Midbrain (tissue), 1 donor: Measurements from ENCODE around the gene ERMP1.
A peak's percentile ranks its signal among the peaks of the same experiment; 100 is the strongest.
"Not testable (repeated sequence)": the region's sequence is repeated elsewhere in the genome, so short reads cannot be mapped to it uniquely, and the experiment has no call there.

Source experiments
- DNase-seq: peaks from one replicate; lab custom pipeline; 2025; lab: John Stamatoyannopoulos, UW

ERMP1 gene, protein sequence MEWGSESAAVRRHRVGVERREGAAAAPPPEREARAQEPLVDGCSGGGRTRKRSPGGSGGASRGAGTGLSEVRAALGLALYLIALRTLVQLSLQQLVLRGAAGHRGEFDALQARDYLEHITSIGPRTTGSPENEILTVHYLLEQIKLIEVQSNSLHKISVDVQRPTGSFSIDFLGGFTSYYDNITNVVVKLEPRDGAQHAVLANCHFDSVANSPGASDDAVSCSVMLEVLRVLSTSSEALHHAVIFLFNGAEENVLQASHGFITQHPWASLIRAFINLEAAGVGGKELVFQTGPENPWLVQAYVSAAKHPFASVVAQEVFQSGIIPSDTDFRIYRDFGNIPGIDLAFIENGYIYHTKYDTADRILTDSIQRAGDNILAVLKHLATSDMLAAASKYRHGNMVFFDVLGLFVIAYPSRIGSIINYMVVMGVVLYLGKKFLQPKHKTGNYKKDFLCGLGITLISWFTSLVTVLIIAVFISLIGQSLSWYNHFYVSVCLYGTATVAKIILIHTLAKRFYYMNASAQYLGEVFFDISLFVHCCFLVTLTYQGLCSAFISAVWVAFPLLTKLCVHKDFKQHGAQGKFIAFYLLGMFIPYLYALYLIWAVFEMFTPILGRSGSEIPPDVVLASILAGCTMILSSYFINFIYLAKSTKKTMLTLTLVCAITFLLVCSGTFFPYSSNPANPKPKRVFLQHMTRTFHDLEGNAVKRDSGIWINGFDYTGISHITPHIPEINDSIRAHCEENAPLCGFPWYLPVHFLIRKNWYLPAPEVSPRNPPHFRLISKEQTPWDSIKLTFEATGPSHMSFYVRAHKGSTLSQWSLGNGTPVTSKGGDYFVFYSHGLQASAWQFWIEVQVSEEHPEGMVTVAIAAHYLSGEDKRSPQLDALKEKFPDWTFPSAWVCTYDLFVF

DNA sequence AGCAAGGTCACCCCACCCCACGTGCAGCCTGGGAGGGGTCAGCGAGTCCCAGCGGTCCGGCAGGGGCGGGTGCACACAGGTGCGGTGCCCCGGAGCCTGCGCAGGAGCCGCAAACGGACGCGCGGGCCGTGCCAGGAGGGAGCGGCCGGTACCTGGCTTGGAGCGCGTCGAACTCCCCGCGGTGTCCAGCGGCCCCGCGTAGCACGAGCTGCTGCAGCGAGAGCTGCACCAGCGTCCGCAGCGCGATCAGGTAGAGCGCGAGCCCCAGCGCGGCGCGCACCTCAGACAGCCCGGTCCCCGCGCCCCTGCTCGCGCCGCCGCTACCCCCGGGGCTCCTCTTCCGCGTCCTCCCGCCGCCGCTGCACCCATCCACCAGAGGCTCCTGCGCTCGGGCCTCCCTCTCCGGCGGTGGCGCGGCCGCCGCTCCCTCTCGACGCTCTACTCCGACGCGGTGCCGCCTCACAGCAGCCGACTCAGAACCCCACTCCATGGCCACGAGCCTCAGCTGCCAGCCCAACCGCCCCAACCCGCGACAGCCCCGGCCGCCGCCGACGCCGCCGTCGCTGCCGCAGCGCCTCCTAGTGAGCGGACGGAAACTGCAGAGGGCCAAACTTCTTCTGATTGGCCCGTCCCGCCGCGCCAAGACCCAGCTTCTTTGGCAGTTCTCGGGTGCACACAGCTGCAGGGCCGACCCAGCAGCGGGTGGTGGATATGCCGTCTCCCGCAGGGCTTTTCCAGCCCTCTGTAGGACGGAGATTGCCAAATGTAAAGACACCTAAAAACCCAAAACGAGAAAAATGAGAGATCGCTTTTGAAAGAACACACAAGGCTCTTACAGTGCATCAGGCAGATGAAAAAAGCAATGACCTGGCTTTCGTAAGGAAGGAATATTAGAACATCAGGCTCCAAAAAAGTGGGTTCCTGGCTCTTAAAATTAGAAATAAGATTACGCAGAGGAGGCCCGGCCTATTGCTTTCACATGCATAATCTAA, at the start of gene ERMP1:
ERMP1 (minus strand) TSS at position 580 of the 992 bp plus-strand sequence; CDS start at position 490, 90 bp downstream.
- DNase-seq, result peak; percentile 93

DNA sequence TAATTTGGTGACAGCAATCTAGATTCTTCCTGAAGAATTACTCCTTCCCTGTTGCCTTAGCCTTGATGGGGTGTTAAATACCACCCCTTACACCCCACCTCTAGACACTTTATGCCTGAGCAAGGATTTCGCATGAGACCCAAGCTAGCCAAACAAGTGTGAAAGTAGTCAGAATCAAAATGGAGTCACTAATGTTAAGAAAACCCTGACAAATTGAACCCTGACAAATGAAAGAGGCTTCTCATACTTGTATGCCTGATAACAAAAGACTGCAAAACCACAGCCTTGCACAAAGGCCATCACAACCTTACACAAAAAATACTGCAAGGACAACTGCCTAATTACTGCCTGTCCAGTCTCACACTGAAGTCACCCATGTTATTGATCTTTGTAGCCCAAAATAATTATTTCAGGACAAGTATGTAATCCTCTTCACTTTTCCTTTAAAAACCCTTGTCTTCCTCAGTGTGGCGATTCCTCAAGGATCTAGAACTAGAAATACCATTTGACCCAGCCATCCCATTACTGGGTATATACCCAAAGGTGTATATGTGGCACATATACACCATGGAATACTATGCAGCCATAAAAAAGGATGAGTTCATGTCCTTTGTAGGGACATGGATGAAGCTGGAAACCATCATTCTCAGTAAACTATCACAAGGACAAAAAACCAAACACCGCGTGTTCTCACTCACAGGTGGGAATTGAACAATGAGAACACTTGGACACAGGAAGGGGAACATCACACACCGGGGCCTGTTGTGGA, 49.5 kb upstream of the ERMP1 start:
- not testable (repeated sequence) for DNase-seq

DNA sequence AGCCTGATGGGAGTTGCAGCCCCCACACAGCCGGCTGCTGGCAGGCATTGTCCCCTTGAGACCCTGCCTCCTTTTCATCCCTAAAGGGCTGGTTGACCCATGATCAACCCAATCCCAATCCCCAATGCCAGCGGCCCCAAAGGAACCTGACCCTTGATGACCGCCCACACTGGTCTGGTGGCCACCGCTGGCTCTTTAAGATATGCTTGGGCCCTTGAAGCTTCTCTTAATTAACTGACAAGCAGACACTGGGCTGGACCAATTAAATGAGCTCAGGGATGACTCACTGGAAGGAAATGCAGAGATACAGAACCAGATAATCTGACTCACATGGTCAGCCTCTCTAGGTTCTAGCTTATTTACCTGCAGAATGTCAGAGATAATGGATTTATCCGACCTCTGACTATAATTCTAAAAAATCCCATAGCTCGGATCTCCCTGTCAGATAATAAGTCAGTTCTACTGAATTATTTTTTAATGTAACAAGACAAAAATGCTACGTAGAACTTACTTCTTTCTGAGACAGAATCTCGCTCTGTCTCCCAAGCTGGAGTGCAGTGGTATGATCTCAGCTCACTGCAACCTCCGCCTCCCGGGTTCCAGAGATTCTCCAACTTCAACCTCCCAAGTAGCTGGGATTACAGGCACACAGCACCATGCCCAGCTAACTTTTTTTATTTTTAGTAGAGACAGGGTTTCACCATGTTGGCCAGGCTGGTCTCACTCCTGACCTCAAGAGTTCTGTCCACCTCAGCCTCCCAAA, 46.7 kb upstream of the ERMP1 start:
- DNase-seq, result no peak

GRCh38 chr9:5876711-5877110, 43.8 kb upstream of the ERMP1 start:
- no peak for DNase-seq

- no peak for DNase-seq
Measured at GRCh38 chr9:5876026-5876425, 43.1 kb upstream of the ERMP1 start.

DNA sequence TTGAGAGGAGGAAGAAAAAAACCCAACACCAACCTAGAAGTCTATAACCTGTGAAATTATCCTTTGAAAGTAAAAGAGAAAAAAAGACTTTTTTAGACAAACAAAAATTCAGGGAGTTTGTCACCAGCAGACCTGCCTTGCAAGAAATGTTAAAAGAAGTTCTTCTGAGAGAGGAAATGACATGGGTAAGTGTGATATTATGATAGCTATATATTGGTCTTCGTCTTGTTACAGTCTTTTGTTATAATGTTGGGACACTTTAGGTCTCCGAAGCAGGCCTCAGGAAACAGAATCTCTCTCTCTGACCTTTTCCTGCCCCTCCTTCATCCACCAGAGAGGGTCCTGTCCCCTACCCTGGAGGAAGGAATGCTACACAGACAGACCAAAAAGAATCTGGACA, 41.1 kb upstream of the ERMP1 start:
- no peak for DNase-seq

DNA sequence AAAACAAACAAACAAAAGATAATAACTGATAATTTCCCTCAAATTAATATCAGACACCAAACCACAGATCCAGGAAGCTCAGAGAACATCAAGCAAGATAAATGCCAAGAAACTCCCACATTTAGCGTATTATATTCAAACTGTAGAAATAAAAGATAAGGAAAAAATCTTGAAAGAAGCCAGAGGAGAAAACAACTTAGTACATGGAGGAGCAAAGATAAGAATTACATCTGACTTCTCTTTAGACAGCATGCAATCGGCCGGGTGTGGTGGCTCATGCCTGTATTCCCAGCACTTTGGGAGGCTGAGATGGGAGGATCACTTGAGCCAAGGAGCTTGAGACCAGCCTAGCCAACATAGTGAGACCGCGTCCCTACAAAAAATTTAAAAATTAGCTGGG, 40.5 kb upstream of the ERMP1 start:
- DNase-seq, result no peak

- no peak for DNase-seq
Measured at GRCh38 chr9:5872511-5872910, 39.6 kb upstream of the ERMP1 start.

DNA sequence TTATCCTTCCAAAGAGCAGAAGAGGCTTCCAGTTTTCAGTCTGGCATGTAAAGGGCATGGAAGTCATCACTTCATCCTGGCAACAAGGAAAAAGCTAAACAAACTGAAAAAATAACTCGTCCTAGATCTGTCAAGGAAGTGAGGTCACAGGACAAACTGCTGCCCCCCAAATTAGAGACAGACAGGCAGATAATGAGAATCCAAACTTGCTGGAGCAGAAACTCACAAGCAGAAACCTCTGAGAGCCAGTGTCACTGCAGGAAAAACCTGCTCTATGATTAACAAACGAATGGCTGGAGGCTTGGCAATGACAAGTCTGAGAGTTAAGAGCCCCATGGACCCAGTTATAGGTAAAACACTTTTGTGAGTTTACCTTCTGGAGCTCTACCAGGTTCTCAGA, 38.9 kb upstream of the ERMP1 start:
- no peak for DNase-seq

GRCh38 chr9:5870691-5871090, 37.8 kb upstream of the ERMP1 start:
- DNase-seq, result no peak

DNA sequence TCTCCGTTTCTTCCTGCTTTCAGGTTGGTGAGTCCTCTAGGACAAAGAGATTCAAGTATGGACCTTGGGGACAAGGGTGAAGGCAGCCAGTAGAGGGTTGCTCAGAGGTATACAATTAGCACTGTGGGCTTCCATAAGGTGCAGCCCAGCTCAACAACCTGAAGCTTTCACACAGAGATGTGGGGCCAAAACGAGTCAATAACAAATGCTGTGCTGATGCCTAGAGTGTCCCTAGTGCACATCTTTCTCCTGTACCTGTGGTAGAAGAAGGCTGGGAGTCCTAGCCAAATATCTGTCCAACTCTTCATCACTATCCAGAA, 37.1 kb upstream of the ERMP1 start:
- no peak for DNase-seq

- no peak for DNase-seq
Measured at GRCh38 chr9:5869315-5870019, 36.5 kb upstream of the ERMP1 start.

- no peak for DNase-seq
Measured at GRCh38 chr9:5868235-5868634, 35.3 kb upstream of the ERMP1 start.

GRCh38 chr9:5866685-5867084, 33.8 kb upstream of the ERMP1 start:
- DNase-seq, result no peak

GRCh38 chr9:5866272-5866671, 33.4 kb upstream of the ERMP1 start:
- DNase-seq, result no peak

- no peak for DNase-seq
Measured at GRCh38 chr9:5864446-5864845, 31.5 kb upstream of the ERMP1 start.

DNA sequence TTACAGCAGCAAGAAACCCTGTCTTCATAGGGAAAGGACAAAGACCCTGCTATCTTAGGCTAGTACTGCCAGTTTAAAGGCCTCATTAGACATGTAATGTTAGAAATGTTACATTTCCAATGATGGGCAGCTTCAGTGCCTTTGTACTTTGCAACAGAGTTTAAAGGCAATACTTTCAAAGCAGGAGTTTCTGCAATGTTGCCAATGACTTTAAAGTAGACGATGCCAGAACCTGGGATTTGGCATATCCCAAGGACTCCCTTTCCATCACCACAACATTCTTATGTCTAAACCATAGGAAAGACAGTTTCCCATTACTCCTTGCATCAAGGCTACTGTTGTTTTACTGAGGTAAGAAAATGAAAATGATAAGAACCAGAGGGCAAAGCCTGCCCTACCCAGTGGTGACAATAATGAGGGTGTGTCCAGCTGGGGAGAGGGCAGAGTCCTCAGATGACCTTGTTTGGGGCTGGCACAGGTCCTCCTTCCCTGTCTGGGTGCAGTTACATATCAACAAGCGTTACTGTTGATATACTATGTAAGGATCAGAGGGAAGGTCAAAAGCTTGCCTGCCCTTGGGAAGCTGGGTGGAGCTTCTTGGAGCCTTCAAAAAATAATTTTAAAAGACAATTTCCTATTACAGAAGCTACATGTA, 30.3 kb upstream of the ERMP1 start:
- no peak for DNase-seq

- DNase-seq, result no peak
Measured at GRCh38 chr9:5858833-5859232, 25.9 kb upstream of the ERMP1 start.

DNA sequence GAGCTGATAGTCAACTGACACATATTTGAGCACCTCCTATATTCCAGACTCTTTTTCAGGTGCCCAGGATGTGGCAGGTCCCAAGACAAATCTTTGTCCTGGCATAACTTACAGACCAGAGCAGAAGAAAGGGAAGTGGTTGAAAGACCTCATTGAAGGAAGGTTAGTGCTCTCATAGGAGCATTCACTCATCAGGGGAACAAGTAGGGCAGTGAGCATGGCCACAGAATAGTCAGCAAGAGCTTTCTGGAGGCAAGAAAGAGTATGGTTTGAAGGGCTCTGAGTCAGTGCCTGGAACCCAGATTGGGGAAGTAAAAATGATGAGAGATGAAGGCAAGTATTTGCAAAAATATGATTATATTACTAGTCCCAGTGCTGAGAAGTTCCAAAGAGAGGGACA, 25.0 kb upstream of the ERMP1 start:
- no peak for DNase-seq
